HUES6 (cell line): ENCODE measurements around the gene HSPA2.
"Not testable (repeated sequence)": the region's sequence is repeated elsewhere in the genome, so short reads cannot be mapped to it uniquely, and the experiment has no call there.

Experiments
- H3K27ac ChIP-seq: 2 replicates; pipeline ENCODE4 v1.7.0; 2013; ENCODE audit warnings: low read depth, mild to moderate bottlenecking, low read length, inconsistent platforms
- H3K27me3 ChIP-seq: 2 replicates; pipeline ENCODE4 v1.6.1; 2013; ENCODE audit warnings: low read length; ENCODE audit not compliant: control insufficient read depth, insufficient read depth
- H3K36me3 ChIP-seq: 2 replicates; pipeline ENCODE4 v1.6.1; 2013; ENCODE audit warnings: low read length; ENCODE audit not compliant: control insufficient read depth, insufficient read depth
- H3K4me1 ChIP-seq: 2 replicates; pipeline ENCODE4 v1.6.1; 2013; ENCODE audit warnings: low read length; ENCODE audit not compliant: control insufficient read depth, insufficient read depth
- H3K4me3 ChIP-seq: 2 replicates; pipeline ENCODE4 v1.5.1; 2013; ENCODE audit warnings: low read depth, low read length
- H3K9ac ChIP-seq: one replicate; pipeline ENCODE4 v1.6.1; 2013; ENCODE audit warnings: mild to moderate bottlenecking, low read length
- H3K9me3 ChIP-seq: 2 replicates; pipeline ENCODE4 v1.6.1; 2013; ENCODE audit warnings: low read depth, low read length; ENCODE audit not compliant: control insufficient read depth, insufficient read depth

Gene HSPA2

GRCh38 chr14:64566651-64567122, 26.1 kb downstream of the HSPA2 start:
- H3K27me3 ChIP-seq, result no peaks in the 10 kb centered on the region
- peaks cover 6% of the 10 kb centered on the region; the same call in 1 of the 2 replicates for H3K4me1 ChIP-seq
- H3K36me3 ChIP-seq, result no peaks in the 10 kb centered on the region
- H3K9ac ChIP-seq, result no peak overlapping the region
- no peak overlapping the region for H3K4me3 ChIP-seq
- H3K27ac ChIP-seq, result no peak overlapping the region
- H3K9me3 ChIP-seq, result no peaks in the 10 kb centered on the region

DNA sequence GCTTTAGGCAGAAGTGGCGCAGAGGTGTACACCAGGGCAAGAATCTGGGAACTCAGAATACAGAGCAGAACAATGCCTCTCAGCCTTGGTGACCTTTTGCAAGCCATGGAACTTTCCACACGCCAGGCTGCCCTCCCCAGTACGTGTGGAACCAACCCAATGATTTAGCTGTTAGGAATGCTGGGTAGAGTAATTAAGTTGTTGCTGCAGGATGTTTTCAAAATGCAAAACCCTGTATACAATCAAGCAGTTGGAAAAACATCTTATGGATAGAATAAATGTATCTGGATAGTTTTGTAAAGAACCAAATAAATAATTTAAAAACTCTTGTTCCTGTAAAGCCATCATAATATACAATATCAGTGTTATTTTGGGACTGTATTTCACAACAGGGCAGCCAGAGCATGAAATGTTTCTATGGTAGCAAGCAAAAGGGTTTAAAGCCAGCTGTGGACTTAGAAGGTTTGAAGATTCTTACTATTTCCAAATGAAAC, 28.6 kb downstream of the HSPA2 start:
- H3K4me3 ChIP-seq, result no peak overlapping the region
- H3K9me3 ChIP-seq, result no peaks in the 10 kb centered on the region
- H3K36me3 ChIP-seq, result no peaks in the 10 kb centered on the region
- H3K27me3 ChIP-seq, result no peaks in the 10 kb centered on the region
- H3K9ac ChIP-seq, result no peak overlapping the region
- peaks cover 16% of the 10 kb centered on the region for H3K4me1 ChIP-seq
- H3K27ac ChIP-seq, result no peak overlapping the region

GRCh38 chr14:64569646-64570045, 29.1 kb downstream of the HSPA2 start:
- H3K27me3 ChIP-seq, H3K36me3 ChIP-seq, H3K9ac ChIP-seq, H3K9me3 ChIP-seq, H3K27ac ChIP-seq, H3K4me3 ChIP-seq: not testable (repeated sequence)
- H3K4me1 ChIP-seq, result peaks cover 16% of the 10 kb centered on the region

DNA sequence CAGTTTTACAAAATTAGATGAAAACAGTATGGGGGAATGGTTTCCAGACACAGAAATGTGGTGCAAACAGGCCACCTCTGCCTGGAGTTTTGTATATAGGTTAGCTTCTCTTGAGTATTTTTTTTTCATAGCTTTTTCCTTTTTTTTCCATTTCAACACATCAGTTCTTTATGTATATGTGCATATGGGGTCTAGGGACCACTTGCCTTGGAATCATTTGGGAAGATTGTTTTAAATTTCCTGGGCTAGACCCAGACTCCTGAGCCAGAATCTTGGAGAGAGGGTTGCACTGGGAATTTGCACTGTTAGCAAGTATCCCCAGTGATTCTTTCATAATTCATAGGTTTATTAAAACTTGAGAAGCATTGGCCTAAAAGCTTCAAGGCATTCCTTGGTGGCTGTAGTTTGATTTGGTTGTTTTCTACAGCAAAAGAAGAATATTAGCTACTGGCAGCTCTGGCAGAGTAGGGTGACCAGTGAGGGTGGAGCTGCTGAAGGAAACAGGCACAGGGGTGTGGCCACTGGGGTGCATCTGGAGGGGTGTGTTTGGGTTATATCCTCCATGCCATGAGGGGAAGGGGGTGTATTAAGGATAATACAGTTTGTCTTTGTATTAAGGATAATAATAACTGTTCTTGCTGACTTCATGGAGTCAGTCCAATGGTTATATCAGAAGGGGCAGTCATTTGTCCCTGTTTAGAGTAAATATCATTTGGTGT, 32.0 kb downstream of the HSPA2 start:
- no peak overlapping the region for H3K27ac ChIP-seq
- no peaks in the 10 kb centered on the region for H3K9me3 ChIP-seq
- H3K9ac ChIP-seq, result no peak overlapping the region
- H3K27me3 ChIP-seq, result no peaks in the 10 kb centered on the region
- H3K4me3 ChIP-seq, result no peak overlapping the region
- no peaks in the 10 kb centered on the region for H3K36me3 ChIP-seq
- peaks cover 10% of the 10 kb centered on the region for H3K4me1 ChIP-seq

GRCh38 chr14:64573109-64573508, 32.6 kb downstream of the HSPA2 start:
- peaks cover 10% of the 10 kb centered on the region for H3K4me1 ChIP-seq
- H3K27ac ChIP-seq, result no peak overlapping the region
- no peak overlapping the region for H3K4me3 ChIP-seq
- H3K9me3 ChIP-seq, result no peaks in the 10 kb centered on the region
- H3K9ac ChIP-seq, result no peak overlapping the region
- no peaks in the 10 kb centered on the region for H3K36me3 ChIP-seq
- no peaks in the 10 kb centered on the region for H3K27me3 ChIP-seq

DNA sequence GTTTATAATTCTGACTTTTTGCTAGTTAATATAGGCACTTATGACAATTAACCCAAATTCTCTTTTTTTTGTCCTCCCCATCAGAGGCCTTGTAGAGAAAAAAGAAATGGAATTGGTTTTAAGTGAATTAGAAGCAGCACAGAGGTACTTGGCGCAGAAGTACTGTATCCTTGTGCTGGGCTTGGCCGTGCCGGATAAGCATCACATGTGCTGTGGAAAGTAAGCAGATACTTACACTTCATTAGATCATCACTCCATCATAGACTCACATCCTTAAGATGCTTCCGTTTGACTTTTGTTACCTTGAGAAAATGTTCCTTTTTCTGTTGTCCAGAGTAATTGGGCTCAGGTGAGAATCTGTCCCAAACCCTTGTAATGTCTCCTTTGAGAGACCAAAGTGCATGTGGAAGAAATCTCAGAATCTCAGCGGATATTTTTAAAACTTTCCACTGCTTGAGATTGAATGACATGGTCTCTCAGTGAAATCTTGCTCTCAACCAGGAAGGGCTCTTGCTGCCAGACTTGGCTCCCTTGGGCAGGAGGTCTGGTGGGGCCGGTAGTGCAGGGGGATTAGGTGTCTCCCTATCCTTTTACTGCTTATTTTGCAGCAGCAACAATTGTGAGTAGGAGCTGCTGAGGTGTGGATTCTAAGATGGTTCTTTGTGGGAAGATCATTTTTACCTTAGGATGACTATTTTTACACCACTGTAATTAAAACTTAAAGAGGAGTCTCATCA, 34.0 kb downstream of the HSPA2 start:
- H3K4me1 ChIP-seq, result peaks cover 10% of the 10 kb centered on the region
- H3K4me3 ChIP-seq, result no peak overlapping the region
- no peaks in the 10 kb centered on the region for H3K36me3 ChIP-seq
- H3K27ac ChIP-seq, result no peak overlapping the region
- no peaks in the 10 kb centered on the region for H3K27me3 ChIP-seq
- H3K9me3 ChIP-seq, result no peaks in the 10 kb centered on the region
- H3K9ac ChIP-seq, result no peak overlapping the region

DNA sequence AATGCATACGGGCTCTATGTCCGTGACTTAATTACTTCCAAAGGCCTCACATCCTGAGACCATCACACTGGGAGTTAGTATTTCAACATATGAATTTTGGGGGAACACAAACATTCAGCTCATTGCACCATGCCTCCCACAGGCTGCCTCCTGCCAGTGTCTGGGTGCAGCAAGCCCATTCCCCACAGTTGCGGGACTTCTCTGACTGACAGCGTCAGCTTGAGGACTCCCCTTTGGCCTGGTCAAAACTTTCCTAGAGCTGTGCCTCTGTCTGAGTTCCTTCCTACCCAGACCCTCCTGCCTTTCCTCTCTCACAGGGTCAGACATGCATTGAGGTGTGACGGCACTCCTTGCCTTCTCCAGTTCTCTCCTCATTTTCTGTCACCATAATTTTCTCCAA, 36.7 kb downstream of the HSPA2 start:
- Histone ChIP-seq H3K4me1 (peaks cover 23% of the 10 kb centered on the region), H3K9ac (no peak overlapping the region), H3K27ac (no peak overlapping the region), H3K9me3 (no peaks in the 10 kb centered on the region), H3K27me3 (no peaks in the 10 kb centered on the region), H3K4me3 (no peak overlapping the region), H3K36me3 (no peaks in the 10 kb centered on the region)

DNA sequence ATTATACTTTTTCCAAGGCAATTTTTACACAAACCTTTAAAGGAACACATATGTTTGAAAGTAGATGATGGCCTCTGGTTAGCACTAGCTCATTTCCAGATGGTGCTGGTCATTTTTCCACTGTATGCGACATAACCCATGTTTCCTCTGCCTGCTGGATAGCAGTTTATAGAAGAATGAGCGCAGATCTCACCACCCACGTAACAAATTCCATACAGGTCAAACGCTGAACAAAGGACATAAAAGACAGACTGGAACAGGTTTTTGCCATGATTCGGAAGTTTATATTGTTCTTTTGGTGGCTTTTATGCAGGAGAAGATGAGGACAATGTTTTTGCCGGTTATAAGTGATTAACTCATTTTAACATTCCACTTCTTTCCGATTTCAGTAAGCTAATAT, 39.9 kb downstream of the HSPA2 start:
- no peaks in the 10 kb centered on the region for H3K36me3 ChIP-seq
- H3K27me3 ChIP-seq, result no peaks in the 10 kb centered on the region
- H3K4me3 ChIP-seq, result no peak overlapping the region
- H3K27ac ChIP-seq, result no peak overlapping the region
- no peak overlapping the region for H3K9ac ChIP-seq
- peaks cover 13% of the 10 kb centered on the region for H3K4me1 ChIP-seq
- no peaks in the 10 kb centered on the region for H3K9me3 ChIP-seq

GRCh38 chr14:64581363-64581762, 40.8 kb downstream of the HSPA2 start:
- Histone ChIP-seq H3K4me1 (peaks cover 13% of the 10 kb centered on the region), H3K27ac (no peak overlapping the region), H3K9me3 (no peaks in the 10 kb centered on the region), H3K4me3 (no peak overlapping the region), H3K27me3 (no peaks in the 10 kb centered on the region), H3K36me3 (no peaks in the 10 kb centered on the region), H3K9ac (no peak overlapping the region)

DNA sequence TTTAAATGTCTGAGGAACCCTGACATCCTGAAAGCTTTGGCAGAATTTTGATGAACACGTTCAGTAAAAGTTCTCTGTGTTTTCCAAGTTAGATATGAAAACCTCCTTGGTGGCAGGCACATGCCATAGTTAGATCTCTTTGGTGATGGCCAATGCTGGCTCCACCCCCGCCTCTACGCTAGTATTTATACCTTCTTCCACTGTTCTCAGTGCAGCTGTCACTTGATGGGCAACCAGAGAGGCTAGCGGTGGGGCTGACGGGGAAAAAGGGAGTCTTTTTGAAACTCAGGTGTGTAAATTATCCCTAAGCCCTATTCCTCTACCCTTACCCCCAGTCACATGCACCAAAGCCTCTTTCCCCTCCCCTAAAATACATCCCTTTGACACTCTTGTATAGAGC, 41.3 kb downstream of the HSPA2 start:
- Histone ChIP-seq H3K4me3 (no peak overlapping the region), H3K9me3 (no peaks in the 10 kb centered on the region)

DNA sequence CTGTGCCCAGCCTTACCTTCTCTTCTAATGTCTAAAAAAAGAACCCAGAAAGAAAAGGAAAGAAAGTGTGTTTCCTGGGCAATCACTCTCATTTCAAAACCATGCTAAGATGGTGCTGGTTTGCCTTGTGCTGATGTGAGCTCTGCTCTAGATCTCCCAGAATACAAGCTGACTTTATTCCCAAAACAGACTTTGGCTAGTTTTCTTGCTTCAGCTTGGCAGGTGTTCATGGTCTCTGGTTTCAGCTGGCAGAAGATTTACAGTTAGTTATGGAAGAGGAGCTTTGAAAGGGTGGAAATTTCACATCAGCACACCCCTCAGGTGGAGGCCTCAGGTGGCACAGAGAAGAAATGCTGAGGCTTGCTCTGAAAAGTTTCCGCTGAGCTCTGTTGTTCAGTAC, 43.6 kb downstream of the HSPA2 start:
- Histone ChIP-seq H3K36me3 (no peaks in the 10 kb centered on the region), H3K27me3 (no peaks in the 10 kb centered on the region), H3K4me1 (peaks cover 13% of the 10 kb centered on the region), H3K9ac (no peak overlapping the region), H3K4me3 (no peak overlapping the region), H3K9me3 (no peaks in the 10 kb centered on the region), H3K27ac (no peak overlapping the region)

More for the DNA sequence above, 41.3 kb downstream of the HSPA2 start:
- Histone ChIP-seq H3K4me1 (peaks cover 13% of the 10 kb centered on the region), H3K36me3 (no peaks in the 10 kb centered on the region), H3K27ac (no peak overlapping the region), H3K9ac (no peak overlapping the region), H3K27me3 (no peaks in the 10 kb centered on the region)
